Measurements from ENCODE around the gene LRMDA. TPM values are rescaled to one million over a fixed set of nuclear protein-coding genes. Genes with fewer than 3 reads are reported as not detected.

The LRMDA gene
- total RNA-seq, 4 donors from 2014 or later = 0.88 to 14.1 (median 5.1) TPM; not detected in 1

- Histone ChIP-seq H3K27me3 (no peaks in the 10 kb centered on the region), H3K9me3 (no peaks in the 10 kb centered on the region), H3K36me3 (no peaks in the 10 kb centered on the region), H3K4me1 (peaks cover 0 to 5% (median 0%) of the 10 kb centered on the region in 3 donors), H3K4me3 (no peak overlapping the region), H3K27ac (no peak overlapping the region)
- no peak for TF ChIP-seq POLR2A (IDR thresholded peaks at IDR 0.05)
- TF ChIP-seq CTCF (IDR thresholded peaks at IDR 0.05) = no peak
- DNase-seq = no peak
- intact Hi-C loops (cut with DNase I) = no loop called here
- WGBS, 2 donors = 60 to 62% methylated on average over 4 of the region's 4 CpGs
These were observed 682.5 kb downstream of the LRMDA start for GRCh38 chr10:76113952-76114351.

- DNase-seq = no peak
- intact Hi-C loops (cut with DNase I) = no loop called here
- Histone ChIP-seq H3K36me3 (no peaks in the 10 kb centered on the region), H3K27me3 (no peaks in the 10 kb centered on the region), H3K27ac (no peak overlapping the region), H3K4me1 (peaks cover 0 to 5% (median 0%) of the 10 kb centered on the region in 3 donors), H3K9me3 (no peaks in the 10 kb centered on the region), H3K4me3 (no peak overlapping the region)
- WGBS, 2 donors = 56 to 61% methylated on average over 9 of the region's 9 CpGs
- TF ChIP-seq CTCF (IDR thresholded peaks at IDR 0.05) (no peak), POLR2A (IDR thresholded peaks at IDR 0.05) (no peak)
These were observed 683.2 kb downstream of the LRMDA start for GRCh38 chr10:76114581-76115001.

- peaks cover 0 to 5% (median 0%) of the 10 kb centered on the region in 3 donors for H3K4me1 ChIP-seq
- no peaks in the 10 kb centered on the region for H3K36me3 ChIP-seq
- intact Hi-C loops (cut with DNase I) = no loop called here
- H3K9me3 ChIP-seq = no peaks in the 10 kb centered on the region
- TF ChIP-seq CTCF (IDR thresholded peaks at IDR 0.05) = no peak
- TF ChIP-seq POLR2A (IDR thresholded peaks at IDR 0.05) = no peak
- WGBS, 2 donors = 56 to 58% methylated on average over 6 of the region's 6 CpGs
- no peak overlapping the region for H3K27ac ChIP-seq
- H3K4me3 ChIP-seq = no peak overlapping the region
- H3K27me3 ChIP-seq = no peaks in the 10 kb centered on the region
- DNase-seq = no peak
These were observed 683.7 kb downstream of the LRMDA start for GRCh38 chr10:76115131-76115470.

GRCh38 chr10:76115471-76116155, 684.2 kb downstream of the LRMDA start:
- Histone ChIP-seq H3K9me3 (no peaks in the 10 kb centered on the region), H3K27ac (no peak overlapping the region), H3K4me1 (peaks cover 0 to 5% (median 0%) of the 10 kb centered on the region in 3 donors), H3K27me3 (no peaks in the 10 kb centered on the region), H3K4me3 (no peak overlapping the region), H3K36me3 (no peaks in the 10 kb centered on the region)
- DNase-seq = no peak
- WGBS, 2 donors = 45 to 63% methylated on average over 11 of the region's 11 CpGs
- intact Hi-C loops (cut with DNase I) = no loop called here
- TF ChIP-seq CTCF (IDR thresholded peaks at IDR 0.05) (no peak), POLR2A (IDR thresholded peaks at IDR 0.05) (no peak)

GRCh38 chr10:76116523-76116922, 685.1 kb downstream of the LRMDA start:
- H3K27ac ChIP-seq = no peak overlapping the region
- no peaks in the 10 kb centered on the region for H3K36me3 ChIP-seq
- H3K4me3 ChIP-seq = no peak overlapping the region
- H3K27me3 ChIP-seq = no peaks in the 10 kb centered on the region
- H3K4me1 ChIP-seq = peaks cover 0 to 5% (median 0%) of the 10 kb centered on the region in 3 donors
- no peaks in the 10 kb centered on the region for H3K9me3 ChIP-seq
- DNase-seq = no peak
- no peak for TF ChIP-seq POLR2A (IDR thresholded peaks at IDR 0.05)
- no peak for TF ChIP-seq CTCF (IDR thresholded peaks at IDR 0.05)
- intact Hi-C loops (cut with DNase I) = no loop called here
- WGBS, 2 donors = 62 to 63% methylated on average over 3 of the region's 3 CpGs
